ENCODE results near the gene YWHAE. TPM values are rescaled to one million over a fixed set of nuclear protein-coding genes. Genes with fewer than 3 reads are reported as not detected.

The YWHAE gene
- total and polyA plus RNA-seq, 2 of the 4 experiments (the other 2 are of a cell fraction) = 358 to 774 TPM

GRCh38 chr17:1442187-1442586 lies 42.2 kb upstream of the YWHAE start:
- intact Hi-C loops (cut with micrococcal nuclease) = no loop called here
- no peak overlapping the region for H4K8ac ChIP-seq (ENCODE audit: low read depth in 2 of 2, low read length in 2 of 2)
- no CpG with 5 or more reads among the region's 4 CpGs for WGBS, 2 experiments (ENCODE audit: extremely low coverage in 2 of 2, insufficient read length in 1 of 2)
- H3K4ac ChIP-seq (ENCODE audit: low read depth, low read length) = no peak overlapping the region
- H2BK15ac ChIP-seq (ENCODE audit: low read depth, low read length) = no peak overlapping the region
- H2BK5ac ChIP-seq (ENCODE audit: low read depth, low read length, poor library complexity, severe bottlenecking) = no peak overlapping the region
- H3K79me1 ChIP-seq (ENCODE audit: low read depth in 1 of 2, low read length in 2 of 2) = peaks cover 4 to 60% of the 10 kb centered on the region in 2 experiments; a peak in 3 of 4 replicates
- H3K4me2 ChIP-seq (ENCODE audit: low read depth, low read length) = no peak overlapping the region
- no peak overlapping the region for H2AFZ ChIP-seq (replicated peaks; ENCODE audit: low read length, poor library complexity)
- H3K36me3 ChIP-seq (ENCODE audit: control insufficient read depth, insufficient read depth, low read length) = peaks cover 16% of the 10 kb centered on the region
- in situ Hi-C loops (cut with MboI; ENCODE audit: low sequenced_read_pairs) = no loop called here
- H3K4me1 ChIP-seq (ENCODE audit: control insufficient read depth, insufficient read depth, low read length) = peaks cover 15% of the 10 kb centered on the region
- H3K4me3 ChIP-seq (ENCODE audit: insufficient read depth, low read depth, low read length) = no peak overlapping the region
- H3K18ac ChIP-seq (ENCODE audit: low read depth, low read length) = no peak overlapping the region
- peaks cover 85% of the 10 kb centered on the region for H4K20me1 ChIP-seq (ENCODE audit: insufficient read depth, low read length)
- H3K27me3 ChIP-seq (ENCODE audit: control insufficient read depth, insufficient read depth, low read length) = no peaks in the 10 kb centered on the region
- dilution Hi-C loops (cut with HindIII; ENCODE audit: low sequenced_read_pairs, unreplicated experiment) = no loop called here
- H2BK20ac ChIP-seq (ENCODE audit: low read depth, low read length) = no peak overlapping the region
- no peak overlapping the region for H2BK120ac ChIP-seq (ENCODE audit: low read depth, low read length)
- no peak overlapping the region for H3K23ac ChIP-seq (ENCODE audit: low read depth, low read length)
- no peaks in the 10 kb centered on the region for H3K9me3 ChIP-seq (ENCODE audit: control insufficient read depth, insufficient read depth, low read length)
- no peak overlapping the region for H4K91ac ChIP-seq (ENCODE audit: insufficient read depth, low read depth, low read length)
- CTCF ChIA-PET = no interaction called here
- no peak overlapping the region for H3K9ac ChIP-seq (ENCODE audit: low read depth, low read length)
- no peak overlapping the region for H3K14ac ChIP-seq (replicated peaks; ENCODE audit: low read depth, low read length)
- H4K5ac ChIP-seq (ENCODE audit: low read depth, low read length) = no peak overlapping the region
- TF ChIP-seq RAD21 (IDR thresholded peaks at IDR 0.05; ENCODE audit: low read length) (no peak), FOS (IDR thresholded peaks at IDR 0.05; ENCODE audit: low read depth, low read length) (no peak), BHLHE40 (IDR thresholded peaks at IDR 0.05; ENCODE audit: low read depth, low read length) (no peak), MXI1 (IDR thresholded peaks at IDR 0.05; ENCODE audit: borderline replicate concordance, low read depth, low read length) (no peak), POLR2A (IDR thresholded peaks at IDR 0.05; ENCODE audit: low read depth, low read length) (no peak), CHD1 (IDR thresholded peaks at IDR 0.05; ENCODE audit: low read depth, low read length) (no peak), CEBPB (IDR thresholded peaks at IDR 0.05; ENCODE audit: low read depth, low read length) (no peak), USF2 (IDR thresholded peaks at IDR 0.05; ENCODE audit: low read depth, low read length) (no peak), RFX5 (IDR thresholded peaks at IDR 0.05; ENCODE audit: low read depth, low read length) (no peak), ELK1 (IDR thresholded peaks at IDR 0.05; ENCODE audit: borderline replicate concordance, low read depth, low read length) (no peak)
- no peak for ATAC-seq (ENCODE audit: low read depth)
- H3K27ac ChIP-seq (ENCODE audit: insufficient read depth, low read length) = no peak overlapping the region
- POLR2A ChIA-PET (ENCODE audit: unreplicated experiment) = no interaction called here
- H2AK9ac ChIP-seq (replicated peaks; ENCODE audit: low read depth, low read length, poor library complexity) = no peak overlapping the region
- no peak overlapping the region for H2AK5ac ChIP-seq (ENCODE audit: low read depth, low read length)
- DNase-seq = no peak
- peaks cover 16% of the 10 kb centered on the region; the same call in 1 of the 2 replicates for H3K9me1 ChIP-seq (ENCODE audit: insufficient read depth, low read length)
- no TSS peak for BruUV-seq (replicated peaks)
- no peak overlapping the region for H3K56ac ChIP-seq (ENCODE audit: extremely low read depth, insufficient read depth, low read length)
